K562 (cell line): ENCODE measurements around the gene CARD8. TPM values are rescaled to one million over a fixed set of nuclear protein-coding genes. Genes with fewer than 3 reads are reported as not detected.

ENCODE experiments used
- ATAC-seq: fragments of 200-7000 bp; cut with Tn5 transposase; 3 replicates; pipeline ENCODE4 v1.9.1; 2020; ENCODE audit warnings: moderate library complexity
- BruUV-seq: library from RNA; stranded (reverse); fragments of 400-500 nt; replicated peaks from 2 replicates; lab custom pipeline; 2021; lab: Mats Ljungman, UMichigan
- CTCF ChIA-PET: fragments of 300-600 bp; formaldehyde crosslinking; extraction: SDS; loops from one replicate; lab custom pipeline; 2021; ENCODE audit warnings: low intra/inter-chr PET ratio; lab: Yijun Ruan, JAX
- POLR2A ChIA-PET: fragments of 300-600, 350-650 bp; sonication (Branson Sonifier 250); formaldehyde crosslinking; extraction: SDS; loops from one replicate; lab custom pipeline; 2021; ENCODE audit warnings: antibody characterized with exemption, inconsistent platforms; lab: Yijun Ruan, JAX
- DNase-seq, 4 experiments: peaks; one replicate each; pipeline versions ENCODE4 v3.0.0 to v3.0.0-alpha.2; 2011 to 2018; ENCODE audit warnings: low spot score in 3 of 4, mixed read lengths in 3 of 4; ENCODE audit errors: extremely low read depth in 1 of 4
- FAIRE-seq: peaks from 2 replicates; lab custom pipeline; 2011; peaks lifted over from hg19 to GRCh38; lab: Jason Lieb, UNC
- H2AFZ ChIP-seq: 2 replicates; pipeline ENCODE4 v1.6.0; 2011; ENCODE audit warnings: low read depth, low read length, control low read depth, inconsistent platforms
- H3K27ac ChIP-seq: fragments of 200-600 bp; 3 replicates; pipeline ENCODE4 v1.8.0; 2011; ENCODE audit warnings: low read depth, mild to moderate bottlenecking, control low read depth, inconsistent platforms, low read length, moderate library complexity, mixed read lengths; ENCODE audit errors: extremely low read depth
- H3K27me3 ChIP-seq, 2 experiments: fragments of 300-600 bp in 1 of 2; 2 replicates in 1 of 2; 3 replicates in 1 of 2; pipeline versions ENCODE4 v1.6.0 to v1.8.0; 2011; ENCODE audit warnings: inconsistent platforms in 2 of 2, low read length in 2 of 2, mild to moderate bottlenecking in 1 of 2, mixed read lengths in 1 of 2, moderate library complexity in 1 of 2; ENCODE audit not compliant: control insufficient read depth in 2 of 2, insufficient read depth in 2 of 2
- H3K36me3 ChIP-seq: fragments of 300-600 bp; 3 replicates; pipeline ENCODE4 v1.8.0; 2011; ENCODE audit warnings: mild to moderate bottlenecking, low read length, inconsistent platforms; ENCODE audit not compliant: control insufficient read depth, insufficient read depth
- H3K4me1 ChIP-seq, 2 experiments: fragments of 200-600 bp in 1 of 2; replicated peaks in 1 of 2; 2 replicates in 1 of 2; 3 replicates in 1 of 2; pipeline versions ENCODE4 v1.5.1 to v1.8.0; 2011; ENCODE audit warnings: inconsistent platforms in 2 of 2, low read length in 2 of 2, mild to moderate bottlenecking in 1 of 2, mixed read lengths in 1 of 2, moderate library complexity in 1 of 2; ENCODE audit not compliant: control insufficient read depth in 2 of 2, insufficient read depth in 2 of 2
- H3K4me2 ChIP-seq: 2 replicates; pipeline ENCODE4 v1.6.1; 2011; ENCODE audit warnings: low read length, control low read depth, inconsistent platforms, mixed read lengths; ENCODE audit not compliant: insufficient read depth
- H3K4me3 ChIP-seq: fragments of 200-600 bp; sonication (generic), shearing (Covaris generic); 2 replicates; pipeline ENCODE4 v1.5.1; 2016; ENCODE audit warnings: control low read depth, inconsistent platforms
- H3K79me2 ChIP-seq: fragments of 200-600 bp; 3 replicates; pipeline ENCODE4 v1.8.0; 2011; ENCODE audit warnings: low read length, inconsistent platforms; ENCODE audit not compliant: control insufficient read depth, insufficient read depth
- H3K9ac ChIP-seq, 2 experiments: 2 replicates each; pipeline versions ENCODE4 v1.6.0 to v1.6.1; 2011; ENCODE audit warnings: low read depth in 2 of 2, low read length in 2 of 2, control low read depth in 1 of 2, inconsistent platforms in 1 of 2, mild to moderate bottlenecking in 1 of 2, mixed read lengths in 1 of 2; ENCODE audit not compliant: insufficient read depth in 1 of 2
- H3K9me1 ChIP-seq: one replicate; pipeline ENCODE4 v1.6.0; 2011; ENCODE audit warnings: inconsistent platforms, mild to moderate bottlenecking, low read length, moderate library complexity; ENCODE audit not compliant: control insufficient read depth, insufficient read depth
- H3K9me3 ChIP-seq: replicated peaks from 2 replicates; pipeline ENCODE4 v1.5.1; 2011; ENCODE audit warnings: low read depth, low read length, inconsistent platforms; ENCODE audit not compliant: control insufficient read depth, insufficient read depth
- H4K20me1 ChIP-seq: replicated peaks from 2 replicates; pipeline ENCODE4 v1.6.1; 2011; ENCODE audit warnings: low read length, inconsistent platforms, mixed read lengths; ENCODE audit not compliant: control insufficient read depth, insufficient read depth
- CBX3 ChIP-seq, 2 experiments: IDR thresholded peaks; 1 replicate in 1 of 2; 2 replicates in 1 of 2; pipeline ENCODE4 v1.6.1; 2012; ENCODE audit warnings: inconsistent platforms in 2 of 2, low read length in 2 of 2, borderline replicate concordance in 1 of 2, control low read depth in 1 of 2
- DMBX1 ChIP-seq: fragments of 250-450 bp; sonication (Bioruptor Pico); IDR thresholded peaks from 2 replicates; pipeline ENCODE4 v1.8.0; 2022; ENCODE audit warnings: inconsistent platforms, mild to moderate bottlenecking, moderate library complexity, borderline replicate concordance
- ELF4 ChIP-seq: fragments of 450-650 bp; formaldehyde crosslinking; IDR thresholded peaks from 2 replicates; pipeline ENCODE4 v1.4.0; 2022; ENCODE audit warnings: missing genetic modification characterization
- GABPB2 ChIP-seq: fragments of 250-450 bp; sonication (Bioruptor Pico); conservative IDR thresholded peaks from 2 replicates; pipeline ENCODE4 v1.5.1; 2021; ENCODE audit warnings: mild to moderate bottlenecking
- MAFG ChIP-seq: fragments of 450-650 bp; conservative IDR thresholded peaks from 2 replicates; pipeline ENCODE4 v1.6.1; 2016; ENCODE audit warnings: missing genetic modification characterization, missing compliant biosample characterization
- NFIC ChIP-seq: fragments of 450-650 bp; IDR thresholded peaks from 2 replicates; pipeline ENCODE4 v1.6.1; 2017; ENCODE audit warnings: mild to moderate bottlenecking, inconsistent platforms
- PHF20 ChIP-seq: fragments of 450-650 bp; IDR thresholded peaks from 2 replicates; pipeline ENCODE4 v1.6.1; 2018; ENCODE audit not compliant: partially characterized antibody
- TCFL5 ChIP-seq: fragments of 250-450 bp; sonication (Bioruptor Pico); conservative IDR thresholded peaks from 2 replicates; pipeline ENCODE4 v1.6.1; 2021; ENCODE audit warnings: mild to moderate bottlenecking, moderate library complexity, matching md5 sums
- TRIM28 ChIP-seq: fragments of 450-650 bp; IDR thresholded peaks from 2 replicates; pipeline ENCODE4 v1.6.1; 2017
- U2AF2 ChIP-seq: fragments of 200-400 bp; formaldehyde crosslinking; optimal IDR thresholded peaks from 2 replicates; pipeline ENCODE3; 2017; ENCODE audit warnings: low read depth, mild to moderate bottlenecking, low read length
- XRCC5 ChIP-seq: fragments of 200-400 bp; formaldehyde crosslinking; IDR thresholded peaks from 2 replicates; pipeline ENCODE4 v1.6.1; 2017; ENCODE audit warnings: low read depth, mild to moderate bottlenecking, low read length
- ZNF384 ChIP-seq: IDR thresholded peaks from 2 replicates; pipeline ENCODE4 v1.6.1; 2012; ENCODE audit warnings: low read depth, low read length, improper control_type of control experiment
- ZNF76 ChIP-seq: fragments of 250-450 bp; sonication (Bioruptor Pico); IDR thresholded peaks from 2 replicates; pipeline ENCODE4 v1.4.0; 2020; ENCODE audit warnings: mild to moderate bottlenecking, moderate library complexity, borderline replicate concordance
- WGBS: fragments of 100-300 bp; shearing (Covaris generic); methylation state at CpG from one replicate; pipeline ENCODE4 v1.1.6; 2016; ENCODE audit warnings: low coverage, mixed read lengths; ENCODE audit not compliant: insufficient coverage; ENCODE audit errors: missing lambda C conversion rate; 5-methylcytosine and 5-hydroxymethylcytosine counted together
- in situ Hi-C: fragments of 300-500 bp; cut with MboI; formaldehyde crosslinking; loops from 4 replicates; pipeline ENCODE4 v1.15.0; 2018; ENCODE audit warnings: inconsistent platforms, mixed read lengths
- intact Hi-C: fragments of 100-400 bp; cut with micrococcal nuclease; formaldehyde crosslinking; loops from 2 replicates; pipeline ENCODE4 v1.14.2; 2022
- polyA plus RNA-seq, 8 experiments: library from polyadenylated mRNA; depleted of rRNA in 4 of 8; stranded (reverse) in 5 of 8; unstranded in 3 of 8; fragments of >200 nt; fragmentation: Nextera tagmentation in 2 of 8; fragmentation: Illumina TruSeq in 1 of 8; extraction: Ambion mirVana in 2 of 8; extraction: Trizol in 1 of 8; gene quantifications; 2 replicates each; pipeline versions ENCODE4 v1.2.1 to v1.2.3, GENCODE V29; 2011 to 2014; ENCODE audit warnings: inconsistent platforms in 1 of 8, missing spikeins in 1 of 8
- total RNA-seq, 7 experiments: library from RNA; depleted of rRNA in 6 of 7; stranded (reverse); fragments of >200 nt in 6 of 7; fragmentation: Illumina TruSeq in 2 of 7; extraction: Trizol in 2 of 7; gene quantifications; 2 replicates each; pipeline versions ENCODE4 v1.2.1 to v1.2.3, GENCODE V29; 2011 to 2021; ENCODE audit warnings: low replicate concordance in 1 of 7
- TF ChIP-seq, protein P1 (sequence below), 2 experiments: fragments of 450-650 bp in 1 of 2; sonication (generic) in 1 of 2; formaldehyde crosslinking; conservative IDR thresholded peaks; 2 replicates each; pipeline versions ENCODE4 v1.4.0 to v1.8.1; 2020 to 2022; ENCODE audit warnings: mild to moderate bottlenecking in 1 of 2, missing genetic modification reagents in 1 of 2
- TF ChIP-seq, protein P2 (sequence below): fragments of 250-450 bp; sonication (Bioruptor Pico); IDR thresholded peaks from 2 replicates; pipeline ENCODE4 v1.5.1; 2021; ENCODE audit warnings: mild to moderate bottlenecking
- TF ChIP-seq, protein P3 (sequence below): sonication (generic); formaldehyde crosslinking; IDR thresholded peaks from 2 replicates; pipeline ENCODE4 v1.9.0; 2022; ENCODE audit warnings: mild to moderate bottlenecking, missing genetic modification reagents
- TF ChIP-seq, protein P4 (sequence below): fragments of 450-650 bp; formaldehyde crosslinking; IDR thresholded peaks from 2 replicates; pipeline ENCODE4 v1.4.0; 2020; ENCODE audit warnings: mild to moderate bottlenecking, moderate library complexity

The CARD8 gene
- total and polyA plus RNA-seq, 9 of the 15 experiments (the other 6 are each of a cell fraction or from before 2014, with no cell fraction given): 11.5 to 26.4 (median 20.8) TPM

DNA sequence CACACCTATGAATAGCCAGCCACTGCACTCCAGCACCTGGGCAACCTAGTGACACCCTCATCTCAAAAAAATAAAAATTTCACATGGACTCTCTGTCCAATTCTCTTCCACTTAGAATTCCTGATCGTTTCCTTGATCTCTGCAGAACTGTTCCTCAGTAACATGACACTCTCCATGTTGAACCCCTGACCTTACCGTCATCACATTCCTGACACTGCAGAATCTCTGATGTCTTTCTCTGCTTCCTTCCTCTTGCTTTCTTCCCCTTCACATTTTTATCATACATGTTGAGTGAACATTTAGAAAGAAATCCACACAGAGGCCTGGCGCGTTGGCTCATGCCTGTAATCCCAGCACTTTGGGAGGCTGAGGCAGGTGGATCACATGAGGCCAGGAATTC lies 29.2 kb upstream of the CARD8 start (continued):
- TF ChIP-seq ZNF76 (CRISPR knock-in tag) (no peak), DMBX1 (CRISPR knock-in tag) (no peak), PHF20 (no peak)
- TF ChIP-seq, protein P1, sequence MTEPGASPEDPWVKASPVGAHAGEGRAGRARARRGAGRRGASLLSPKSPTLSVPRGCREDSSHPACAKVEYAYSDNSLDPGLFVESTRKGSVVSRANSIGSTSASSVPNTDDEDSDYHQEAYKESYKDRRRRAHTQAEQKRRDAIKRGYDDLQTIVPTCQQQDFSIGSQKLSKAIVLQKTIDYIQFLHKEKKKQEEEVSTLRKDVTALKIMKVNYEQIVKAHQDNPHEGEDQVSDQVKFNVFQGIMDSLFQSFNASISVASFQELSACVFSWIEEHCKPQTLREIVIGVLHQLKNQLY (CRISPR knock-in tag; conservative IDR thresholded peaks at IDR 0.05): no peak

DNA sequence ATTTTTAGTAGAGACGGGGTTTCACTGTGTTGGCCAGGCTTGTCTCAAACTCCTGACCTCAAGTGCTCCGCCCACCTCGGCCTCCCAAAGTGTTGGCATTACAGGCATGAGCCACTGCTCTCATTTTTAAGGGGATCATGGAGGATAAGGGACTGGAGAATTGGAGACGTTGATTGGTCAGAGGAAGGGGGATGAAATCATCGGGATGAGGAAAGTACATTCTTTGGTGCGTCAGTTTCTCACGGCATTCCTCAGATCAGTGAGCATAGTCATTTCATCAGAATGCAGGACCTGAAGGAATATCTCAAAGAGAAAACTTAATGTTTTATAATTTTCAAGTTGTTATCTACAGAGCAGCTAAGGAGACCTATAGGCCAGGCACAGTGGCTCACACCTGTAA lies 28.2 kb upstream of the CARD8 start:
- no peak for FAIRE-seq
- Histone ChIP-seq H3K27ac (no peak overlapping the region), H3K9me3 (peaks cover 6% of the 10 kb centered on the region), H3K4me3 (no peak overlapping the region), H3K4me2 (no peak overlapping the region), H2AFZ (no peak overlapping the region), H3K79me2 (no peaks in the 10 kb centered on the region), H3K27me3 (peaks cover 0 to 8% of the 10 kb centered on the region in 2 experiments; a peak in 2 of 5 replicates)
- no TSS peak for BruUV-seq
- 28% methylated on average over 7 of the region's 7 CpGs for WGBS
- intact Hi-C loops: no loop called here
- TF ChIP-seq TRIM28 (no peak), CBX3 (IDR thresholded peaks at IDR 0.05; ENCODE audit: borderline replicate concordance in 1 of 2, low read length in 2 of 2) (no peak), GABPB2 (CRISPR knock-in tag) (no peak), XRCC5 (no peak), TCFL5 (CRISPR knock-in tag) (no peak), U2AF2 (no peak), NFIC (no peak), ELF4 (CRISPR knock-in tag) (no peak), ZNF384 (no peak), MAFG (no peak)
- TF ChIP-seq, protein P2, sequence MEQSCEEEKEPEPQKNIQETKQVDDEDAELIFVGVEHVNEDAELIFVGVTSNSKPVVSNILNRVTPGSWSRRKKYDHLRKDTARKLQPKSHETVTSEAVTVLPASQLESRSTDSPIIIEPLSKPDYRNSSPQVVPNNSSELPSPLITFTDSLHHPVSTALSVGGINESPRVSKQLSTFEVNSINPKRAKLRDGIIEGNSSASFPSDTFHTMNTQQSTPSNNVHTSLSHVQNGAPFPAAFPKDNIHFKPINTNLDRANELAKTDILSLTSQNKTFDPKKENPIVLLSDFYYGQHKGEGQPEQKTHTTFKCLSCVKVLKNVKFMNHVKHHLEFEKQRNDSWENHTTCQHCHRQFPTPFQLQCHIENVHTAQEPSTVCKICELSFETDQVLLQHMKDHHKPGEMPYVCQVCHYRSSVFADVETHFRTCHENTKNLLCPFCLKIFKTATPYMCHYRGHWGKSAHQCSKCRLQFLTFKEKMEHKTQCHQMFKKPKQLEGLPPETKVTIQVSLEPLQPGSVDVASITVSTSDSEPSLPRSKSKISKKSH (CRISPR knock-in tag): no peak
- TF ChIP-seq, protein P3, sequence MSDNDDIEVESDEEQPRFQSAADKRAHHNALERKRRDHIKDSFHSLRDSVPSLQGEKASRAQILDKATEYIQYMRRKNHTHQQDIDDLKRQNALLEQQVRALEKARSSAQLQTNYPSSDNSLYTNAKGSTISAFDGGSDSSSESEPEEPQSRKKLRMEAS (CRISPR knock-in tag): no peak
- TF ChIP-seq, protein P4, sequence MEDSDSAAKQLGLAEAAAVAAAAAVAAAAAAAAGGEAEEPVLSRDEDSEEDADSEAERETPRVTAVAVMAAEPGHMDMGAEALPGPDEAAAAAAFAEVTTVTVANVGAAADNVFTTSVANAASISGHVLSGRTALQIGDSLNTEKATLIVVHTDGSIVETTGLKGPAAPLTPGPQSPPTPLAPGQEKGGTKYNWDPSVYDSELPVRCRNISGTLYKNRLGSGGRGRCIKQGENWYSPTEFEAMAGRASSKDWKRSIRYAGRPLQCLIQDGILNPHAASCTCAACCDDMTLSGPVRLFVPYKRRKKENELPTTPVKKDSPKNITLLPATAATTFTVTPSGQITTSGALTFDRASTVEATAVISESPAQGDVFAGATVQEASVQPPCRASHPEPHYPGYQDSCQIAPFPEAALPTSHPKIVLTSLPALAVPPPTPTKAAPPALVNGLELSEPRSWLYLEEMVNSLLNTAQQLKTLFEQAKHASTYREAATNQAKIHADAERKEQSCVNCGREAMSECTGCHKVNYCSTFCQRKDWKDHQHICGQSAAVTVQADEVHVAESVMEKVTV: no peak
- TF ChIP-seq, all 486 proteins: peak for 0
- Histone ChIP-seq H3K36me3 (no peaks in the 10 kb centered on the region), H3K9ac (no peak overlapping the region), H3K4me1 (no peaks in the 10 kb centered on the region; a peak in 1 of 5 replicates), H4K20me1 (no peaks in the 10 kb centered on the region), H3K9me1 (no peaks in the 10 kb centered on the region)
- POLR2A ChIA-PET: no interaction called here
- in situ Hi-C loops: no loop called here
- CTCF ChIA-PET: no interaction called here
- DNase-seq (no peak), ATAC-seq (no peak)
